ENCODE data around the gene COX8A.

The COX8A gene

GRCh38 chr11:64004590-64004984, 30.2 kb downstream of the COX8A start:
- DNase-seq: no peak

GRCh38 chr11:64005691-64006090, 31.3 kb downstream of the COX8A start:
- no peak for DNase-seq

GRCh38 chr11:64006398-64006797, 32.0 kb downstream of the COX8A start:
- no peak for DNase-seq

GRCh38 chr11:64007160-64007628, 32.8 kb downstream of the COX8A start:
- DNase-seq: no peak

GRCh38 chr11:64007629-64008282, 33.3 kb downstream of the COX8A start:
- no peak for DNase-seq

- DNase-seq: no peak
Measured at GRCh38 chr11:64008283-64008913, 34.0 kb downstream of the COX8A start.

GRCh38 chr11:64008914-64009633, 34.7 kb downstream of the COX8A start:
- no peak for DNase-seq

GRCh38 chr11:64009710-64010109, 35.3 kb downstream of the COX8A start:
- DNase-seq: no peak

GRCh38 chr11:64010783-64011182, 36.4 kb downstream of the COX8A start:
- DNase-seq: no peak

- no peak for DNase-seq
Measured at GRCh38 chr11:64011371-64011770, 37.0 kb downstream of the COX8A start.

- DNase-seq: no peak
Measured at GRCh38 chr11:64013141-64013896, 38.9 kb downstream of the COX8A start.

GRCh38 chr11:64014356-64014755, 39.9 kb downstream of the COX8A start:
- no peak for DNase-seq

- DNase-seq: no peak
Measured at GRCh38 chr11:64015510-64015909, 41.1 kb downstream of the COX8A start.

- peak; percentile 41 for DNase-seq
Measured at GRCh38 chr11:64015935-64016845, 41.8 kb downstream of the COX8A start.

GRCh38 chr11:64017945-64018224, 43.5 kb downstream of the COX8A start:
- no peak for DNase-seq

- DNase-seq: no peak
Measured at GRCh38 chr11:64018310-64018709, 43.9 kb downstream of the COX8A start.

GRCh38 chr11:64019106-64020037, 45.0 kb downstream of the COX8A start:
- DNase-seq: no peak

GRCh38 chr11:64020976-64021756, 46.7 kb downstream of the COX8A start:
- DNase-seq: no peak

GRCh38 chr11:64021757-64022093, 47.3 kb downstream of the COX8A start:
- no peak for DNase-seq

GRCh38 chr11:64022125-64022784, 47.8 kb downstream of the COX8A start:
- no peak for DNase-seq
